SK-N-SH treated with all-trans-retinoic acid at 6 μM for 48 hours (cell line): ENCODE results near the gene STPG3.

Source experiments
- ATAC-seq: fragments of 200-7000 bp; cut with Tn5 transposase; 3 replicates; pipeline ENCODE4 v1.9.1; 2020; ENCODE audit warnings: mild to moderate bottlenecking, moderate library complexity
- ARNTL ChIP-seq: fragments of 450-650 bp; formaldehyde crosslinking; IDR thresholded peaks from 2 replicates; pipeline ENCODE4 v1.5.0; 2020; ENCODE audit warnings: low read depth, mild to moderate bottlenecking, moderate library complexity, borderline replicate concordance
- BACH2 ChIP-seq: fragments of 250-450 bp; sonication (Bioruptor Pico); IDR thresholded peaks from 2 replicates; pipeline ENCODE4 v1.9.0; 2021; ENCODE audit warnings: mild to moderate bottlenecking, borderline replicate concordance
- CSDC2 ChIP-seq: fragments of 250-450 bp; sonication (Bioruptor Pico); IDR thresholded peaks from 2 replicates; pipeline ENCODE4 v1.5.0; 2020; ENCODE audit warnings: mild to moderate bottlenecking, moderate library complexity
- CSRNP3 ChIP-seq: fragments of 250-450 bp; sonication (Bioruptor Pico); IDR thresholded peaks from 2 replicates; pipeline ENCODE4 v1.5.1; 2021; ENCODE audit warnings: mild to moderate bottlenecking, moderate library complexity
- ESRRG ChIP-seq: fragments of 250-450 bp; sonication (Bioruptor Pico); IDR thresholded peaks from 2 replicates; pipeline ENCODE4 v1.6.1; 2021; ENCODE audit warnings: mild to moderate bottlenecking
- GLIS3 ChIP-seq: fragments of 250-450 bp; sonication (Bioruptor Pico); IDR thresholded peaks from 2 replicates; pipeline ENCODE4 v1.5.0; 2020; ENCODE audit warnings: mild to moderate bottlenecking, moderate library complexity
- ISL1 ChIP-seq: fragments of 250-450 bp; sonication (Bioruptor Pico); IDR thresholded peaks from 2 replicates; pipeline ENCODE4 v2.1.2; 2022; ENCODE audit warnings: mild to moderate bottlenecking, moderate library complexity
- PATZ1 ChIP-seq: fragments of 250-450 bp; sonication (Bioruptor Pico); IDR thresholded peaks from 2 replicates; pipeline ENCODE4 v1.8.0; 2020; ENCODE audit warnings: mild to moderate bottlenecking, moderate library complexity, borderline replicate concordance
- PPARA ChIP-seq: fragments of 250-450 bp; sonication (Bioruptor Pico); IDR thresholded peaks from 2 replicates; pipeline ENCODE4 v1.5.0; 2020; ENCODE audit warnings: mild to moderate bottlenecking, borderline replicate concordance
- RARB ChIP-seq: fragments of 250-450 bp; sonication (Bioruptor Pico); IDR thresholded peaks from 2 replicates; pipeline ENCODE4 v1.8.0; 2021; ENCODE audit warnings: mild to moderate bottlenecking, moderate library complexity
- SNAI2 ChIP-seq: fragments of 250-450 bp; sonication (Bioruptor Pico); IDR thresholded peaks from 2 replicates; pipeline ENCODE4 v1.5.0; 2020; ENCODE audit warnings: mild to moderate bottlenecking, moderate library complexity
- TCF4 ChIP-seq: fragments of 250-450 bp; sonication (Bioruptor Pico); IDR thresholded peaks from 2 replicates; pipeline ENCODE4 v1.8.0; 2021; ENCODE audit warnings: mild to moderate bottlenecking, moderate library complexity, borderline replicate concordance
- TOX ChIP-seq: fragments of 250-450 bp; sonication (Bioruptor Pico); IDR thresholded peaks from 2 replicates; pipeline ENCODE4 v1.8.0; 2021; ENCODE audit warnings: mild to moderate bottlenecking, moderate library complexity, borderline replicate concordance
- ZC3H10 ChIP-seq: fragments of 250-450 bp; sonication (Bioruptor Pico); IDR thresholded peaks from 2 replicates; pipeline ENCODE4 v1.5.1; 2021; ENCODE audit warnings: mild to moderate bottlenecking, moderate library complexity
- ZFP3 ChIP-seq: fragments of 250-450 bp; sonication (Bioruptor Pico); IDR thresholded peaks from 2 replicates; pipeline ENCODE4 v1.5.0; 2020; ENCODE audit warnings: mild to moderate bottlenecking, moderate library complexity
- ZFP30 ChIP-seq: fragments of 450-650 bp; formaldehyde crosslinking; IDR thresholded peaks from 2 replicates; pipeline ENCODE4 v1.5.0; 2022; ENCODE audit warnings: mild to moderate bottlenecking, moderate library complexity
- ZNF565 ChIP-seq: fragments of 450-650 bp; formaldehyde crosslinking; conservative IDR thresholded peaks from 2 replicates; pipeline ENCODE4 v1.5.0; 2020; ENCODE audit warnings: low read depth, mild to moderate bottlenecking, moderate library complexity
- ZNF70 ChIP-seq: fragments of 450-650 bp; formaldehyde crosslinking; IDR thresholded peaks from 2 replicates; pipeline ENCODE4 v1.5.0; 2020; ENCODE audit warnings: mild to moderate bottlenecking, moderate library complexity
- ZNF8 ChIP-seq: fragments of 450-650 bp; formaldehyde crosslinking; IDR thresholded peaks from 2 replicates; pipeline ENCODE4 v1.5.0; 2020; ENCODE audit warnings: mild to moderate bottlenecking, moderate library complexity
- TF ChIP-seq, protein P1 (sequence below): fragments of 250-450 bp; sonication (Bioruptor Pico); IDR thresholded peaks from 2 replicates; pipeline ENCODE4 v1.5.1; 2020; ENCODE audit warnings: low read depth, mild to moderate bottlenecking, moderate library complexity
- TF ChIP-seq, protein P2 (sequence below): fragments of 250-450 bp; sonication (Bioruptor Pico); IDR thresholded peaks from 2 replicates; pipeline ENCODE4 v1.8.0; 2021; ENCODE audit warnings: low read depth, mild to moderate bottlenecking, moderate library complexity, borderline replicate concordance
- TF ChIP-seq, protein P3 (sequence below): fragments of 250-450 bp; sonication (Bioruptor Pico); IDR thresholded peaks from 2 replicates; pipeline ENCODE4 v1.5.0; 2020; ENCODE audit warnings: mild to moderate bottlenecking, moderate library complexity

The STPG3 gene

GRCh38 chr9:137299203-137299565 lies 48.1 kb downstream of the STPG3 start:
- no peak for ATAC-seq
- no peak for TF ChIP-seq BACH2 (CRISPR knock-in tag)
- TF ChIP-seq ZNF565 (CRISPR knock-in tag), result no peak
- TF ChIP-seq, protein P1, sequence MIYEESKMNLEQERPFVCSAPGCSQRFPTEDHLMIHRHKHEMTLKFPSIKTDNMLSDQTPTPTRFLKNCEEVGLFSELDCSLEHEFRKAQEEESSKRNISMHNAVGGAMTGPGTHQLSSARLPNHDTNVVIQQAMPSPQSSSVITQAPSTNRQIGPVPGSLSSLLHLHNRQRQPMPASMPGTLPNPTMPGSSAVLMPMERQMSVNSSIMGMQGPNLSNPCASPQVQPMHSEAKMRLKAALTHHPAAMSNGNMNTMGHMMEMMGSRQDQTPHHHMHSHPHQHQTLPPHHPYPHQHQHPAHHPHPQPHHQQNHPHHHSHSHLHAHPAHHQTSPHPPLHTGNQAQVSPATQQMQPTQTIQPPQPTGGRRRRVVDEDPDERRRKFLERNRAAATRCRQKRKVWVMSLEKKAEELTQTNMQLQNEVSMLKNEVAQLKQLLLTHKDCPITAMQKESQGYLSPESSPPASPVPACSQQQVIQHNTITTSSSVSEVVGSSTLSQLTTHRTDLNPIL (CRISPR knock-in tag), result no peak
- TF ChIP-seq TCF4, result no peak
- TF ChIP-seq RARB (CRISPR knock-in tag), result no peak
- TF ChIP-seq ZFP30 (CRISPR knock-in tag), result no peak
- TF ChIP-seq TOX, result no peak
- no peak for TF ChIP-seq SNAI2 (CRISPR knock-in tag)
- TF ChIP-seq PPARA (CRISPR knock-in tag), result no peak
- TF ChIP-seq ZNF8 (CRISPR knock-in tag), result no peak
- no peak for TF ChIP-seq GLIS3 (CRISPR knock-in tag)
- no peak for TF ChIP-seq ARNTL (CRISPR knock-in tag)
- no peak for TF ChIP-seq ZNF70 (CRISPR knock-in tag)
- TF ChIP-seq, protein P2, sequence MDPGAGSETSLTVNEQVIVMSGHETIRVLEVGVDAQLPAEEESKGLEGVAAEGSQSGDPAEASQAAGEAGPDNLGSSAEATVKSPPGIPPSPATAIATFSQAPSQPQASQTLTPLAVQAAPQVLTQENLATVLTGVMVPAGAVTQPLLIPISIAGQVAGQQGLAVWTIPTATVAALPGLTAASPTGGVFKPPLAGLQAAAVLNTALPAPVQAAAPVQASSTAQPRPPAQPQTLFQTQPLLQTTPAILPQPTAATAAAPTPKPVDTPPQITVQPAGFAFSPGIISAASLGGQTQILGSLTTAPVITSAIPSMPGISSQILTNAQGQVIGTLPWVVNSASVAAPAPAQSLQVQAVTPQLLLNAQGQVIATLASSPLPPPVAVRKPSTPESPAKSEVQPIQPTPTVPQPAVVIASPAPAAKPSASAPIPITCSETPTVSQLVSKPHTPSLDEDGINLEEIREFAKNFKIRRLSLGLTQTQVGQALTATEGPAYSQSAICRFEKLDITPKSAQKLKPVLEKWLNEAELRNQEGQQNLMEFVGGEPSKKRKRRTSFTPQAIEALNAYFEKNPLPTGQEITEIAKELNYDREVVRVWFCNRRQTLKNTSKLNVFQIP (CRISPR knock-in tag), result no peak
- TF ChIP-seq CSRNP3 (CRISPR knock-in tag), result no peak
- no peak for TF ChIP-seq PATZ1 (CRISPR knock-in tag)
- TF ChIP-seq ESRRG (CRISPR knock-in tag), result no peak
- TF ChIP-seq, all 23 proteins: peak for 0

GRCh38 chr9:137299938-137300337 lies 48.9 kb downstream of the STPG3 start:
- no peak for TF ChIP-seq ESRRG (CRISPR knock-in tag)
- TF ChIP-seq TOX, result no peak
- TF ChIP-seq ZFP3 (CRISPR knock-in tag), result no peak
- TF ChIP-seq, all 23 proteins: peak for 0

GRCh38 chr9:137300567-137301080 lies 49.5 kb downstream of the STPG3 start:
- ATAC-seq, result no peak
- TF ChIP-seq, protein P3, sequence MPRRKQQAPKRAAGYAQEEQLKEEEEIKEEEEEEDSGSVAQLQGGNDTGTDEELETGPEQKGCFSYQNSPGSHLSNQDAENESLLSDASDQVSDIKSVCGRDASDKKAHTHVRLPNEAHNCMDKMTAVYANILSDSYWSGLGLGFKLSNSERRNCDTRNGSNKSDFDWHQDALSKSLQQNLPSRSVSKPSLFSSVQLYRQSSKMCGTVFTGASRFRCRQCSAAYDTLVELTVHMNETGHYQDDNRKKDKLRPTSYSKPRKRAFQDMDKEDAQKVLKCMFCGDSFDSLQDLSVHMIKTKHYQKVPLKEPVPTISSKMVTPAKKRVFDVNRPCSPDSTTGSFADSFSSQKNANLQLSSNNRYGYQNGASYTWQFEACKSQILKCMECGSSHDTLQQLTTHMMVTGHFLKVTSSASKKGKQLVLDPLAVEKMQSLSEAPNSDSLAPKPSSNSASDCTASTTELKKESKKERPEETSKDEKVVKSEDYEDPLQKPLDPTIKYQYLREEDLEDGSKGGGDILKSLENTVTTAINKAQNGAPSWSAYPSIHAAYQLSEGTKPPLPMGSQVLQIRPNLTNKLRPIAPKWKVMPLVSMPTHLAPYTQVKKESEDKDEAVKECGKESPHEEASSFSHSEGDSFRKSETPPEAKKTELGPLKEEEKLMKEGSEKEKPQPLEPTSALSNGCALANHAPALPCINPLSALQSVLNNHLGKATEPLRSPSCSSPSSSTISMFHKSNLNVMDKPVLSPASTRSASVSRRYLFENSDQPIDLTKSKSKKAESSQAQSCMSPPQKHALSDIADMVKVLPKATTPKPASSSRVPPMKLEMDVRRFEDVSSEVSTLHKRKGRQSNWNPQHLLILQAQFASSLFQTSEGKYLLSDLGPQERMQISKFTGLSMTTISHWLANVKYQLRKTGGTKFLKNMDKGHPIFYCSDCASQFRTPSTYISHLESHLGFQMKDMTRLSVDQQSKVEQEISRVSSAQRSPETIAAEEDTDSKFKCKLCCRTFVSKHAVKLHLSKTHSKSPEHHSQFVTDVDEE (CRISPR knock-in tag), result no peak
- TF ChIP-seq, protein P1 (CRISPR knock-in tag), result no peak
- TF ChIP-seq ZFP30 (CRISPR knock-in tag) (no peak), ZNF70 (CRISPR knock-in tag) (no peak), ZNF565 (CRISPR knock-in tag) (no peak), ESRRG (CRISPR knock-in tag) (no peak), ARNTL (CRISPR knock-in tag) (no peak), PATZ1 (CRISPR knock-in tag) (no peak), ISL1 (CRISPR knock-in tag) (no peak), CSDC2 (no peak), ZNF8 (CRISPR knock-in tag) (no peak), CSRNP3 (CRISPR knock-in tag) (no peak), ZFP3 (CRISPR knock-in tag) (no peak), TCF4 (no peak), SNAI2 (CRISPR knock-in tag) (no peak), ZC3H10 (CRISPR knock-in tag) (no peak)

More at GRCh38 chr9:137299938-137300337, 48.9 kb downstream of the STPG3 start:
- no peak for ATAC-seq
